ENCODE data around the gene PUSL1.

Gene PUSL1

GRCh38 chr1:1280782-1281481 is 27.5 kb upstream of the PUSL1 start:
- DNase-seq: no peak

- DNase-seq: no peak
These were observed 26.7 kb upstream of the PUSL1 start for GRCh38 chr1:1281533-1282321.

- no peak for DNase-seq
These were observed 25.4 kb upstream of the PUSL1 start for GRCh38 chr1:1282998-1283397.

GRCh38 chr1:1283821-1284220 is 24.6 kb upstream of the PUSL1 start:
- no peak for DNase-seq

- DNase-seq: no peak
These were observed 23.9 kb upstream of the PUSL1 start for GRCh38 chr1:1284221-1285101.

- no peak for DNase-seq
These were observed 23.3 kb upstream of the PUSL1 start for GRCh38 chr1:1285102-1285571.

- DNase-seq: no peak
These were observed 22.6 kb upstream of the PUSL1 start for GRCh38 chr1:1285611-1286311.

- no peak for DNase-seq
These were observed 21.8 kb upstream of the PUSL1 start for GRCh38 chr1:1286313-1287261.

GRCh38 chr1:1287288-1288110 is 20.9 kb upstream of the PUSL1 start:
- DNase-seq: no peak

- DNase-seq: peak; percentile 52
These were observed 18.1 kb upstream of the PUSL1 start for GRCh38 chr1:1290238-1290731.

- DNase-seq: no peak
These were observed 17.3 kb upstream of the PUSL1 start for GRCh38 chr1:1291023-1291528.

- no peak for DNase-seq
These were observed 16.6 kb upstream of the PUSL1 start for GRCh38 chr1:1291548-1292441.

GRCh38 chr1:1292442-1292779 is 16.0 kb upstream of the PUSL1 start:
- DNase-seq: no peak

GRCh38 chr1:1292851-1293250 is 15.5 kb upstream of the PUSL1 start:
- no peak for DNase-seq

GRCh38 chr1:1293263-1294249 is 14.8 kb upstream of the PUSL1 start:
- DNase-seq: no peak

GRCh38 chr1:1294250-1294890 is 14.0 kb upstream of the PUSL1 start:
- no peak for DNase-seq

Measured in GOT3 (cell line).